H9 (cell line): ENCODE results near the gene GNPDA1. TPM values are rescaled to one million over a fixed set of nuclear protein-coding genes. Genes with fewer than 3 reads are reported as not detected.

Experiments used
- DNase-seq: peaks from one replicate; pipeline ENCODE4 v3.0.0-alpha.2; 2017
- H2AFZ ChIP-seq: one replicate; pipeline ENCODE4 v1.6.1; 2013; ENCODE audit warnings: mild to moderate bottlenecking, low read length, control low read depth, moderate library complexity
- H2AK5ac ChIP-seq: 2 replicates; pipeline ENCODE4 v1.6.1; 2013; ENCODE audit warnings: low read length, control low read depth, mixed read lengths; ENCODE audit not compliant: insufficient read length
- H2BK120ac ChIP-seq: one replicate; pipeline ENCODE4 v1.6.1; 2013; ENCODE audit warnings: low read depth, mild to moderate bottlenecking, low read length, control low read depth, inconsistent platforms; ENCODE audit not compliant: poor library complexity, severe bottlenecking
- H2BK12ac ChIP-seq: 2 replicates; pipeline ENCODE4 v1.6.1; 2013; ENCODE audit warnings: low read length, control low read depth, mixed read lengths, low read depth; ENCODE audit not compliant: insufficient read length
- H2BK15ac ChIP-seq: 2 replicates; pipeline ENCODE4 v1.6.1; 2013; ENCODE audit warnings: low read depth, low read length, control low read depth
- H2BK20ac ChIP-seq: one replicate; pipeline ENCODE4 v1.6.1; 2013; ENCODE audit warnings: low read depth, mild to moderate bottlenecking, low read length, control low read depth, inconsistent platforms; ENCODE audit not compliant: poor library complexity, severe bottlenecking
- H2BK5ac ChIP-seq: 2 replicates; pipeline ENCODE4 v1.6.1; 2013; ENCODE audit warnings: low read length, control low read depth, mixed read lengths; ENCODE audit not compliant: insufficient read length
- H3K14ac ChIP-seq: 2 replicates; pipeline ENCODE4 v1.6.1; 2013; ENCODE audit warnings: low read length, control low read depth; ENCODE audit not compliant: insufficient read depth
- H3K18ac ChIP-seq: 2 replicates; pipeline ENCODE4 v1.6.1; 2013; ENCODE audit warnings: low read depth, mild to moderate bottlenecking, mixed read lengths, low read length, control low read depth; ENCODE audit not compliant: insufficient read length
- H3K23ac ChIP-seq: 2 replicates; pipeline ENCODE4 v1.6.1; 2013; ENCODE audit warnings: low read length, control low read depth, mixed read lengths, low read depth; ENCODE audit not compliant: insufficient read length
- H3K23me2 ChIP-seq: 2 replicates; pipeline ENCODE4 v1.6.1; 2013; ENCODE audit warnings: low read depth, mild to moderate bottlenecking, mixed read lengths, low read length, control low read depth; ENCODE audit not compliant: insufficient read length, poor library complexity, severe bottlenecking
- H3K27ac ChIP-seq: 2 replicates; pipeline ENCODE4 v1.5.1; 2013; ENCODE audit warnings: low read length, control low read depth, mixed read lengths, low read depth; ENCODE audit not compliant: insufficient read length
- H3K27me3 ChIP-seq: 2 replicates; pipeline ENCODE4 v1.6.1; 2013; ENCODE audit warnings: low read length, control low read depth, inconsistent platforms; ENCODE audit not compliant: insufficient read depth
- H3K4ac ChIP-seq: 2 replicates; pipeline ENCODE4 v1.6.1; 2013; ENCODE audit warnings: low read depth, mild to moderate bottlenecking, control low read depth, inconsistent platforms, low read length, moderate library complexity
- H3K4me1 ChIP-seq: 2 replicates; pipeline ENCODE4 v1.6.1; 2013; ENCODE audit warnings: low read length, control low read depth, inconsistent platforms; ENCODE audit not compliant: insufficient read depth
- H3K4me2 ChIP-seq: 2 replicates; pipeline ENCODE4 v1.6.1; 2013; ENCODE audit warnings: low read length, control low read depth, mixed read lengths; ENCODE audit not compliant: insufficient read length, insufficient read depth
- H3K56ac ChIP-seq: 2 replicates; pipeline ENCODE4 v1.6.1; 2013; ENCODE audit warnings: low read depth, mild to moderate bottlenecking, mixed read lengths, low read length, control low read depth; ENCODE audit not compliant: insufficient read length
- H3K79me1 ChIP-seq: 2 replicates; pipeline ENCODE4 v1.6.1; 2013; ENCODE audit warnings: low read depth, mild to moderate bottlenecking, moderate library complexity, low read length, control low read depth, inconsistent platforms; ENCODE audit not compliant: insufficient read depth, poor library complexity, severe bottlenecking
- H3K79me2 ChIP-seq: 2 replicates; pipeline ENCODE4 v1.6.1; 2013; ENCODE audit warnings: low read length, control low read depth, inconsistent platforms; ENCODE audit not compliant: insufficient read depth
- H3K9ac ChIP-seq: 2 replicates; pipeline ENCODE4 v1.6.1; 2013; ENCODE audit warnings: low read length, control low read depth, mixed read lengths; ENCODE audit not compliant: insufficient read length; ENCODE audit errors: extremely low read depth
- H3K9me3 ChIP-seq: one replicate; pipeline ENCODE4 v1.6.1; 2013; ENCODE audit warnings: low read depth, low read length, inconsistent platforms; ENCODE audit not compliant: control insufficient read depth
- H3T11ph ChIP-seq: one replicate; pipeline ENCODE4 v1.6.1; 2013; ENCODE audit warnings: mild to moderate bottlenecking, low read length, control low read depth, inconsistent platforms
- H4K20me1 ChIP-seq: one replicate; pipeline ENCODE4 v1.6.1; 2013; ENCODE audit not compliant: control insufficient read depth, insufficient read length, insufficient read depth
- H4K5ac ChIP-seq: 2 replicates; pipeline ENCODE4 v1.6.1; 2013; ENCODE audit warnings: low read depth, mild to moderate bottlenecking, mixed read lengths, low read length, control low read depth; ENCODE audit not compliant: insufficient read length
- H4K8ac ChIP-seq: replicated peaks from 2 replicates; pipeline ENCODE4 v1.6.1; 2013; ENCODE audit warnings: low read length, control low read depth, mixed read lengths, low read depth; ENCODE audit not compliant: insufficient read length
- H4K91ac ChIP-seq: 2 replicates; pipeline ENCODE4 v1.6.1; 2013; ENCODE audit warnings: low read depth, mild to moderate bottlenecking, moderate library complexity, mixed read lengths, low read length, control low read depth; ENCODE audit not compliant: insufficient read length
- H3K27ac Mint-ChIP-seq, 3 experiments: 2 replicates in 2 of 3; 3 replicates in 1 of 3; pipeline ENCODE4 v1.8.0; 2020 to 2021; ENCODE audit warnings: mixed read lengths in 3 of 3, mild to moderate bottlenecking in 1 of 3, moderate library complexity in 1 of 3
- H3K27me3 Mint-ChIP-seq: 2 replicates; pipeline ENCODE4 v1.8.0; 2021; ENCODE audit warnings: low read depth, mild to moderate bottlenecking, moderate library complexity, mixed read lengths
- H3K36me3 Mint-ChIP-seq, 3 experiments: 2 replicates in 2 of 3; 3 replicates in 1 of 3; pipeline ENCODE4 v1.8.0; 2020 to 2021; ENCODE audit warnings: low read depth in 3 of 3, mixed read lengths in 3 of 3; ENCODE audit not compliant: insufficient read depth in 1 of 3
- H3K4me1 Mint-ChIP-seq, 2 experiments: 2 replicates each; pipeline ENCODE4 v1.8.0; 2020; ENCODE audit warnings: mixed read lengths in 2 of 2
- H3K4me3 Mint-ChIP-seq, 2 experiments: 2 replicates in 1 of 2; 3 replicates in 1 of 2; pipeline ENCODE4 v1.8.0; 2020 to 2021; ENCODE audit warnings: mild to moderate bottlenecking in 2 of 2, mixed read lengths in 2 of 2, moderate library complexity in 1 of 2
- H3K9me3 Mint-ChIP-seq, 2 experiments: 2 replicates in 1 of 2; 3 replicates in 1 of 2; pipeline ENCODE4 v1.8.0; 2020; ENCODE audit warnings: mild to moderate bottlenecking in 2 of 2, mixed read lengths in 2 of 2, moderate library complexity in 1 of 2
- CTCF ChIP-seq: fragments of 200-600 bp; sonication (generic); conservative IDR thresholded peaks from 3 replicates; pipeline ENCODE4 v1.8.0; 2021; ENCODE audit warnings: antibody characterized with exemption, mild to moderate bottlenecking
- WGBS: extraction: QIAGEN DNeasy Blood & Tissue Kit; methylation state at CpG from one replicate; pipeline ENCODE4 v1.1.7; 2013; ENCODE audit warnings: missing lambda C conversion rate, low lambda C conversion rate, mixed read lengths; ENCODE audit not compliant: insufficient read length; ENCODE audit errors: extremely low coverage; 5-methylcytosine and 5-hydroxymethylcytosine counted together
- total RNA-seq: library from RNA; stranded (reverse); gene quantifications from 2 replicates; pipeline ENCODE4 v1.2.1, GENCODE V29; 2021

Gene GNPDA1
- total RNA-seq, 1 experiment from 2014 or later = 66.8 TPM

DNA sequence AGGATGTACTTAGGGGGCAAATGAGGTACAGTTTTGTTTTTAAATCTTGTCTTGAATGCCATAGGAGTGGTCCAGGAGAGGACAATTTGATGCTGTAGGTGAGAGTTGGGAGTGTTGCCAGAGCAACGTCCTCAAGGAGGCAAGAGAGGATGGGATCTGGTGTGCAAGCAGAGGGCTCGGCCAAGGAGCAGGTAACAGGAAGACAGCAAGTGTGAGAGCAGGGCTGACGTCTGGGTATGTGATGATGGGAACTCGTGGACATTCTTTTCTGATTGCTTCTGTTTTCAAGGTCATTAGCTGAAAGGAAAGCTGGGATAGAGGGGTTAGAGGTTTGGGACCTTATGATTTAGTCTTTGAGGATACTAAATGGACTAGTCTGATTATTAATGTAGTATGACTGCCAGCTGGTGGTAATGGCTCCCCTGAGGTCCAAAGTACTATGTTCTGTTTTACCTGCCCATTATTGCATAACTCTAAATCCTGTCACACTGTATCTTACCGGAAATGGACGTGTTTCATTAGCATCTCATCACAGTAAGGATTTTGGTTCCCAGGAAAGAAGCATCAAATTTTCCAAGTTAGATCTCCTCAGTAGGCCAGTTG, 15.4 kb downstream of the GNPDA1 start:
- Mint-ChIP-seq H3K36me3 (peaks cover 15 to 40% (median 39%) of the 10 kb centered on the region in 3 experiments), H3K4me1 (no peaks in the 10 kb centered on the region), H3K9me3 (peaks cover 0 to 3% of the 10 kb centered on the region in 2 experiments; a peak in 1 of 5 replicates), H3K27me3 (no peaks in the 10 kb centered on the region), H3K4me3 (no peak overlapping the region), H3K27ac (peak overlapping the region in 1 of 3 experiments; percentile 2; a peak in 1 of 7 replicates)
- no peak overlapping the region for H3T11ph ChIP-seq
- H4K5ac ChIP-seq = no peak overlapping the region
- no peak overlapping the region for H4K91ac ChIP-seq
- no peak for TF ChIP-seq CTCF
- H2BK120ac ChIP-seq = no peak overlapping the region
- H2AK5ac ChIP-seq = no peak overlapping the region
- H2BK20ac ChIP-seq = no peak overlapping the region
- H3K18ac ChIP-seq = no peak overlapping the region
- no peaks in the 10 kb centered on the region for H3K4me1 ChIP-seq
- no peak overlapping the region for H3K14ac ChIP-seq
- no peaks in the 10 kb centered on the region for H3K23me2 ChIP-seq
- H4K8ac ChIP-seq = no peak overlapping the region
- H2AFZ ChIP-seq = no peak overlapping the region
- H3K9me3 ChIP-seq = no peaks in the 10 kb centered on the region
- WGBS = no CpG with 5 or more reads among the region's 6 CpGs
- no peak overlapping the region for H3K9ac ChIP-seq
- H2BK5ac ChIP-seq = no peak overlapping the region
- H3K23ac ChIP-seq = no peak overlapping the region
- no peak for DNase-seq
- H3K4ac ChIP-seq = no peak overlapping the region
- H3K4me2 ChIP-seq = no peak overlapping the region
- H4K20me1 ChIP-seq = no peaks in the 10 kb centered on the region
- no peaks in the 10 kb centered on the region for H3K27me3 ChIP-seq
- H3K79me2 ChIP-seq = no peaks in the 10 kb centered on the region
- H2BK12ac ChIP-seq = no peak overlapping the region
- H3K79me1 ChIP-seq = no peaks in the 10 kb centered on the region
- H3K56ac ChIP-seq = no peak overlapping the region
- no peak overlapping the region for H2BK15ac ChIP-seq
- no peak overlapping the region for H3K27ac ChIP-seq
